Measurements from ENCODE around the gene PLD4. TPM values are rescaled to one million over a fixed set of nuclear protein-coding genes. Genes with fewer than 3 reads are reported as not detected.

PLD4 gene
- total and polyA plus RNA-seq, 2 donors (not counting 1 experiment from before 2014, with no cell fraction given): 0.17 TPM; not detected in 1

- H3K27ac ChIP-seq (ENCODE audit: insufficient read depth, low read length): no peak overlapping the region
- H3K4me1 ChIP-seq (ENCODE audit: control insufficient read depth, extremely low read depth, insufficient read depth, low read length): no peaks in the 10 kb centered on the region
- no peaks in the 10 kb centered on the region for H3K9me3 ChIP-seq (ENCODE audit: control insufficient read depth, insufficient read depth, low read depth, low read length)
- TF ChIP-seq EZH2 (IDR thresholded peaks at IDR 0.05; ENCODE audit: low read length, missing control alignments) (no peak), CTCF (conservative IDR thresholded peaks at IDR 0.05 in 1 of 2, IDR thresholded peaks at IDR 0.05 in 1 of 2; ENCODE audit: low read depth in 1 of 2, low read length in 2 of 2) (no peak)
- no peak overlapping the region for H2AFZ ChIP-seq (ENCODE audit: low read length)
- no peak overlapping the region for H3K4me3 ChIP-seq (replicated peaks in 1 of 4; ENCODE audit: control extremely low read depth in 1 of 4, insufficient read depth in 1 of 4, low read depth in 3 of 4, low read length in 4 of 4)
- no peaks in the 10 kb centered on the region for H3K79me2 ChIP-seq (ENCODE audit: control insufficient read depth, insufficient read depth, low read length)
- H4K20me1 ChIP-seq (ENCODE audit: control insufficient read depth, extremely low read depth, insufficient read depth, low read length): no peaks in the 10 kb centered on the region
- H3K4me2 ChIP-seq (ENCODE audit: extremely low read depth, insufficient read depth, low read length): no peak overlapping the region
- H3K27me3 ChIP-seq (ENCODE audit: control insufficient read depth, insufficient read depth, low read length): peaks cover 5% of the 10 kb centered on the region
- no peak overlapping the region for H3K9ac ChIP-seq (ENCODE audit: insufficient read depth, low read length)
- DNase-seq (ENCODE audit: low read depth in 2 of 2): no peak
- no peaks in the 10 kb centered on the region for H3K36me3 ChIP-seq (ENCODE audit: control insufficient read depth, insufficient read depth, low read length)
These were observed 12.6 kb upstream of the PLD4 start for GRCh38 chr14:104912053-104912452.

- no peaks in the 10 kb centered on the region for H3K9me3 ChIP-seq (ENCODE audit: control insufficient read depth, insufficient read depth, low read depth, low read length)
- H3K27me3 ChIP-seq (ENCODE audit: control insufficient read depth, insufficient read depth, low read length): peaks cover 2% of the 10 kb centered on the region
- no peaks in the 10 kb centered on the region for H4K20me1 ChIP-seq (ENCODE audit: control insufficient read depth, extremely low read depth, insufficient read depth, low read length)
- no peaks in the 10 kb centered on the region for H3K79me2 ChIP-seq (ENCODE audit: control insufficient read depth, insufficient read depth, low read length)
- H3K27ac ChIP-seq (ENCODE audit: insufficient read depth, low read length): no peak overlapping the region
- no peaks in the 10 kb centered on the region for H3K36me3 ChIP-seq (ENCODE audit: control insufficient read depth, insufficient read depth, low read length)
- H3K4me2 ChIP-seq (ENCODE audit: extremely low read depth, insufficient read depth, low read length): no peak overlapping the region
- DNase-seq (ENCODE audit: low read depth in 2 of 2): no peak
- TF ChIP-seq EZH2 (IDR thresholded peaks at IDR 0.05; ENCODE audit: low read length, missing control alignments) (no peak), CTCF (conservative IDR thresholded peaks at IDR 0.05 in 1 of 2, IDR thresholded peaks at IDR 0.05 in 1 of 2; ENCODE audit: low read depth in 1 of 2, low read length in 2 of 2) (no peak)
- no peak overlapping the region for H2AFZ ChIP-seq (ENCODE audit: low read length)
- H3K4me1 ChIP-seq (ENCODE audit: control insufficient read depth, extremely low read depth, insufficient read depth, low read length): no peaks in the 10 kb centered on the region
- H3K4me3 ChIP-seq (replicated peaks in 1 of 4; ENCODE audit: control extremely low read depth in 1 of 4, insufficient read depth in 1 of 4, low read depth in 3 of 4, low read length in 4 of 4): no peak overlapping the region
- no peak overlapping the region for H3K9ac ChIP-seq (ENCODE audit: insufficient read depth, low read length)
These were observed 11.2 kb upstream of the PLD4 start for GRCh38 chr14:104913435-104913834.

GRCh38 chr14:104917116-104917515, 7.6 kb upstream of the PLD4 start:
- no peaks in the 10 kb centered on the region for H4K20me1 ChIP-seq (ENCODE audit: control insufficient read depth, extremely low read depth, insufficient read depth, low read length)
- H3K36me3 ChIP-seq (ENCODE audit: control insufficient read depth, insufficient read depth, low read length): no peaks in the 10 kb centered on the region
- no peak overlapping the region for H3K9ac ChIP-seq (ENCODE audit: insufficient read depth, low read length)
- no peaks in the 10 kb centered on the region for H3K79me2 ChIP-seq (ENCODE audit: control insufficient read depth, insufficient read depth, low read length)
- H3K9me3 ChIP-seq (ENCODE audit: control insufficient read depth, insufficient read depth, low read depth, low read length): no peaks in the 10 kb centered on the region
- H2AFZ ChIP-seq (ENCODE audit: low read length): no peak overlapping the region
- no peak for DNase-seq (ENCODE audit: low read depth in 2 of 2)
- peaks cover 7% of the 10 kb centered on the region for H3K27me3 ChIP-seq (ENCODE audit: control insufficient read depth, insufficient read depth, low read length)
- no peaks in the 10 kb centered on the region for H3K4me1 ChIP-seq (ENCODE audit: control insufficient read depth, extremely low read depth, insufficient read depth, low read length)
- H3K4me2 ChIP-seq (ENCODE audit: extremely low read depth, insufficient read depth, low read length): no peak overlapping the region
- no peak overlapping the region for H3K27ac ChIP-seq (ENCODE audit: insufficient read depth, low read length)
- no peak for TF ChIP-seq CTCF (conservative IDR thresholded peaks at IDR 0.05 in 1 of 2, IDR thresholded peaks at IDR 0.05 in 1 of 2; ENCODE audit: low read depth in 1 of 2, low read length in 2 of 2)
- no peak for TF ChIP-seq EZH2 (IDR thresholded peaks at IDR 0.05; ENCODE audit: low read length, missing control alignments)
- no peak overlapping the region for H3K4me3 ChIP-seq (replicated peaks in 1 of 4; ENCODE audit: control extremely low read depth in 1 of 4, insufficient read depth in 1 of 4, low read depth in 3 of 4, low read length in 4 of 4)

All from fibroblast of lung (primary cell).